Fibroblast of lung (primary cell): ENCODE results near the gene PEX14.

ENCODE experiments used
- EZH2 ChIP-seq: IDR thresholded peaks from 2 replicates; pipeline ENCODE4 v1.5.1; 2012; ENCODE audit warnings: low read length, control low read depth, mild to moderate bottlenecking; ENCODE audit errors: missing control alignments
- TF ChIP-seq, protein P1 (sequence below), 2 donors: IDR thresholded peaks in 1 of 2; conservative IDR thresholded peaks in 1 of 2; 1 replicate in 1 of 2; 2 replicates in 1 of 2; pipeline ENCODE4 v1.5.1; 2011 to 2012; ENCODE audit warnings: low read length in 2 of 2, control low read depth in 1 of 2, inconsistent platforms in 1 of 2, low read depth in 1 of 2, mild to moderate bottlenecking in 1 of 2

DNA sequence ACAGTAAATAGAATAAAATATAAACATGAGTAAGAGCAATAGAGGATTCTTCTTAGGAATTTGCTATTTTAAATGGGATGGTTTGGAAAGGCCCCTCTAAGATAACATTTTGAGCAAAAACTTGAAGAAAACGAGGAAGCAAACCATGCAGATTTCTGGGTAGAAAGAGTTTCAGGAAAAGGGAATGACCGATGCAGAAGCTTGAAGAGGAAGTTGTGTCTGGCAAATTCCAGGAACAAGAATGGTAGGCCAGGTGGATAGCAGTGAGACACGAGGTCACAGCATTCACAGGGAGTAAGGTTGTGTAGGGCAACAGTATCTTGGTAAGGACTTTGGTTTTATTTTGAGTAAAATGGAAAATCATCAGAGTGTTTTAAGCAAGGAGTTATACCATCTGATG, 108.9 kb downstream of the PEX14 start:
- TF ChIP-seq, protein P1, sequence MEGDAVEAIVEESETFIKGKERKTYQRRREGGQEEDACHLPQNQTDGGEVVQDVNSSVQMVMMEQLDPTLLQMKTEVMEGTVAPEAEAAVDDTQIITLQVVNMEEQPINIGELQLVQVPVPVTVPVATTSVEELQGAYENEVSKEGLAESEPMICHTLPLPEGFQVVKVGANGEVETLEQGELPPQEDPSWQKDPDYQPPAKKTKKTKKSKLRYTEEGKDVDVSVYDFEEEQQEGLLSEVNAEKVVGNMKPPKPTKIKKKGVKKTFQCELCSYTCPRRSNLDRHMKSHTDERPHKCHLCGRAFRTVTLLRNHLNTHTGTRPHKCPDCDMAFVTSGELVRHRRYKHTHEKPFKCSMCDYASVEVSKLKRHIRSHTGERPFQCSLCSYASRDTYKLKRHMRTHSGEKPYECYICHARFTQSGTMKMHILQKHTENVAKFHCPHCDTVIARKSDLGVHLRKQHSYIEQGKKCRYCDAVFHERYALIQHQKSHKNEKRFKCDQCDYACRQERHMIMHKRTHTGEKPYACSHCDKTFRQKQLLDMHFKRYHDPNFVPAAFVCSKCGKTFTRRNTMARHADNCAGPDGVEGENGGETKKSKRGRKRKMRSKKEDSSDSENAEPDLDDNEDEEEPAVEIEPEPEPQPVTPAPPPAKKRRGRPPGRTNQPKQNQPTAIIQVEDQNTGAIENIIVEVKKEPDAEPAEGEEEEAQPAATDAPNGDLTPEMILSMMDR (conservative IDR thresholded peaks at IDR 0.05 in 1 of 2, IDR thresholded peaks at IDR 0.05 in 1 of 2; ENCODE audit: low read depth in 1 of 2, low read length in 2 of 2) = no peak
- no peak for TF ChIP-seq EZH2
